Activated CD4-positive, alpha-beta T cell treated with anti-CD3 and anti-CD28 coated beads for 48 hours (primary cell): ENCODE measurements around the gene DNASE1.

ENCODE experiments used
- DNase-seq: peaks from one replicate; pipeline ENCODE4 v3.0.0-alpha.2; 2020

Gene DNASE1

GRCh38 chr16:3701531-3701930 is 47.0 kb downstream of the DNASE1 start:
- DNase-seq, result no peak

GRCh38 chr16:3702082-3702481 is 47.6 kb downstream of the DNASE1 start:
- DNase-seq, result no peak

DNA sequence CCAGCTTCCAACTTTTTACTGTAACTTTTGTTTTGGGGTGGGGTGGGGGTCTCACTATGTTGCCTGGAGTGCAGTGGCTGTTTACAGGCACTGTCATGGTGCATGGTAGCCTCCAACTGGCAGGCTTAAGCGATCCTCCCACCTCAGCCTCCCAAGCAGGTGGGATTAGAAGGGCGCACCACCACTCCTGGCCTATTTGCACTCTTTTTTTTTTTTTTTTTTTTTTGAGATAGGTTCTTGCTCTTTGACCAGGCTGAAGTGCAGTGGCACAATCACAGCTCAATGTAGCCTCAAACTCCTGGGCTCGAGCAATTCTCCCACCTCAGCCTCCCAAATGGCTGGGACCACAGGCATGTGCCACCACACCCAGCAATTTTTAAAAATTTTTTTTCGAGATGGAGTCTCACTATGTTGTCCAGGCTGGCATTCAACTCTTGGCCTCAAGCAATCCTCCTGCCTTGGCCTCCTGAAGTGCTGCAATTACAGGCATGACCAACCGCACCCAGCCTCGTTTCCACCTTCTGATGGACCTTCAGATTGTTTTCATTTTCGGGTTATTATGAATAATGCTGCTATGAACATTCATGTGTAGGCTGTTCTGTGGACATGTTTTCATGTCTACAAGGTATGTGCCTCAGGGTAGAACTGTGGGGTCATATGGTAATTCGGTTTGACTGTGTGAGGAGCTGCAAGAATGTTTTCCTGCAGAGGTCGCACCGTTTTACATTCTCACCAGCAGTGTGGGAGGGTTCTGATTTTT is 51.9 kb downstream of the DNASE1 start:
- DNase-seq, result no peak
